ENCODE data around the gene NCAPG.

The NCAPG gene

GRCh38 chr4:17866810-17867209, 56.0 kb downstream of the NCAPG start:
- TF ChIP-seq CTCF (IDR thresholded peaks at IDR 0.05; ENCODE audit: insufficient read depth, low read length) (no peak), REST (IDR thresholded peaks at IDR 0.05; ENCODE audit: insufficient replicate concordance, low read depth) (no peak), GABPA (IDR thresholded peaks at IDR 0.05; ENCODE audit: low read depth) (no peak), SPI1 (IDR thresholded peaks at IDR 0.05; ENCODE audit: borderline replicate concordance, low read depth) (no peak), POLR2AphosphoS5 (IDR thresholded peaks at IDR 0.05; ENCODE audit: low read depth) (no peak)
- Histone ChIP-seq H3K27me3 (ENCODE audit: insufficient read depth, poor library complexity, severe bottlenecking) (no peaks in the 10 kb centered on the region), H3K4me3 (replicated peaks; ENCODE audit: insufficient read depth, low read length) (no peak overlapping the region), H3K27ac (replicated peaks) (no peak overlapping the region)
- no peak for DNase-seq (ENCODE audit: low read depth in 1 of 2, low spot score in 1 of 2)

- Histone ChIP-seq H3K27me3 (ENCODE audit: insufficient read depth, poor library complexity, severe bottlenecking) (no peaks in the 10 kb centered on the region), H3K27ac (replicated peaks) (no peak overlapping the region), H3K4me3 (replicated peaks; ENCODE audit: insufficient read depth, low read length) (no peak overlapping the region)
- TF ChIP-seq CTCF (IDR thresholded peaks at IDR 0.05; ENCODE audit: insufficient read depth, low read length) (no peak), POLR2AphosphoS5 (IDR thresholded peaks at IDR 0.05; ENCODE audit: low read depth) (no peak), GABPA (IDR thresholded peaks at IDR 0.05; ENCODE audit: low read depth) (no peak), SPI1 (IDR thresholded peaks at IDR 0.05; ENCODE audit: borderline replicate concordance, low read depth) (no peak)
- no peak for DNase-seq (ENCODE audit: low read depth in 1 of 2, low spot score in 1 of 2)
These were observed 56.5 kb downstream of the NCAPG start for GRCh38 chr4:17867276-17867675.

- Histone ChIP-seq H3K4me3 (replicated peaks; ENCODE audit: insufficient read depth, low read length) (no peak overlapping the region), H3K27me3 (ENCODE audit: insufficient read depth, poor library complexity, severe bottlenecking) (no peaks in the 10 kb centered on the region), H3K27ac (replicated peaks) (no peak overlapping the region)
- no peak for TF ChIP-seq POLR2AphosphoS5 (IDR thresholded peaks at IDR 0.05; ENCODE audit: low read depth)
- no peak for TF ChIP-seq REST (IDR thresholded peaks at IDR 0.05; ENCODE audit: insufficient replicate concordance, low read depth)
- TF ChIP-seq SPI1 (IDR thresholded peaks at IDR 0.05; ENCODE audit: borderline replicate concordance, low read depth): no peak
- no peak for DNase-seq (ENCODE audit: low read depth in 1 of 2, low spot score in 1 of 2)
These were observed 58.5 kb downstream of the NCAPG start for GRCh38 chr4:17869327-17869726.

GRCh38 chr4:17875402-17876070, 64.8 kb downstream of the NCAPG start:
- no peak for TF ChIP-seq GABPA (IDR thresholded peaks at IDR 0.05; ENCODE audit: low read depth)
- no peak for TF ChIP-seq SPI1 (IDR thresholded peaks at IDR 0.05; ENCODE audit: borderline replicate concordance, low read depth)
- TF ChIP-seq POLR2AphosphoS5 (IDR thresholded peaks at IDR 0.05; ENCODE audit: low read depth): no peak
- no peak for TF ChIP-seq REST (IDR thresholded peaks at IDR 0.05; ENCODE audit: insufficient replicate concordance, low read depth)
- no peak for TF ChIP-seq CTCF (IDR thresholded peaks at IDR 0.05; ENCODE audit: insufficient read depth, low read length)
- no peaks in the 10 kb centered on the region for H3K27me3 ChIP-seq (ENCODE audit: insufficient read depth, poor library complexity, severe bottlenecking)
- DNase-seq (ENCODE audit: low read depth in 1 of 2, low spot score in 1 of 2): no peak

More at GRCh38 chr4:17875402-17876070, 64.8 kb downstream of the NCAPG start:
- no peak overlapping the region for H3K27ac ChIP-seq (replicated peaks)
- H3K4me3 ChIP-seq (replicated peaks; ENCODE audit: insufficient read depth, low read length): no peak overlapping the region

All from HL-60 (cell line).